ENCODE measurements around the gene ANKAR. TPM values are rescaled to one million over a fixed set of nuclear protein-coding genes. Genes with fewer than 3 reads are reported as not detected.

ANKAR gene
- total RNA-seq = 3.5 and 4.3 TPM in 2 replicates

GRCh38 chr2:189674374-189675112 lies at the start of gene ANKAR:
TSS of gene ANKAR (plus strand) at chr2:189674670. CDS start at chr2:189676491, 1,821 bp downstream.

GRCh38 chr2:189661148-189661956 lies 13.1 kb upstream of the ANKAR start, which contains the start of gene ASNSD1:
TSS of gene ASNSD1 (plus strand) at chr2:189661459. CDS start at chr2:189666133, 4,674 bp downstream.

Other genes starting within 250 kb of the ANKAR start
- 50.3 and 54.9 TPM in 2 replicates for gene WDR75, start 233.2 kb upstream of the ANKAR start, total RNA-seq
- gene SLC40A1, start 93.9 kb upstream of the ANKAR start, total RNA-seq = 6.3 and 11.5 TPM in 2 replicates
- 59.4 and 59.7 TPM in 2 replicates for gene ASNSD1, start 13.2 kb upstream of the ANKAR start, total RNA-seq
- 5.7 and 6.4 TPM in 2 replicates for gene OSGEPL1, start 88.1 kb downstream of the ANKAR start, total RNA-seq
- gene ORMDL1, start 109.7 kb downstream of the ANKAR start, total RNA-seq = 28.3 and 35.2 TPM in 2 replicates
- gene PMS1, start 109.8 kb downstream of the ANKAR start, total RNA-seq = 19.4 and 26.4 TPM in 2 replicates